ENCODE measurements around the gene SETDB2.

SETDB2 gene

DNA sequence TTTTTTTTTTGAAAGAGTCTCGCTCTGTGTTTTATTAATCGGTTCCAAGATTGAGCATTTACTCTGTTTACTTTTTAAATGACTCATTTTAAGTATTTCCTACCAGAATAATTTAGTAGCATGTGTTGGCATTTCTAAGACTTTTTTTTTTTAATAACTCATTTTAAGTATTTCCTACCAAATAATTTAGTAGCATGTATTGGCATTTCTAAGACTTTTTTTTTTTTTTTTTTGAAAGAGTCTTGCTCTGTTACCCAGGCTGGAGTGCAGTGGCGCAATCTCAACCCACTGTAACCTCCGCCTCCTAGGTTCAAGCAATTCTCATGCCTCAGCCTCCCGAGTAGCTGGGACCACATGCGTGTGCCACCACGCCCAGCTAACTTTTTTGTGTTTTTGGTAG lies 13.1 kb downstream of the SETDB2 start:
- Histone ChIP-seq H3K27me3 (ENCODE audit: control insufficient read depth, insufficient read depth, low read length) (no peaks in the 10 kb centered on the region), H3K4me2 (ENCODE audit: low read length) (no peak overlapping the region), H3K9ac (no peak overlapping the region), H3K4me1 (no peaks in the 10 kb centered on the region), H3K27ac (no peak overlapping the region), H3K36me3 (ENCODE audit: control insufficient read depth, insufficient read depth, low read length) (no peaks in the 10 kb centered on the region), H3K4me3 (ENCODE audit: low read depth, low read length) (no peak overlapping the region), H3K79me2 (no peaks in the 10 kb centered on the region), H2AFZ (no peak overlapping the region), H3K9me3 (ENCODE audit: control insufficient read depth, low read length) (no peaks in the 10 kb centered on the region)
- TF ChIP-seq, protein P1, sequence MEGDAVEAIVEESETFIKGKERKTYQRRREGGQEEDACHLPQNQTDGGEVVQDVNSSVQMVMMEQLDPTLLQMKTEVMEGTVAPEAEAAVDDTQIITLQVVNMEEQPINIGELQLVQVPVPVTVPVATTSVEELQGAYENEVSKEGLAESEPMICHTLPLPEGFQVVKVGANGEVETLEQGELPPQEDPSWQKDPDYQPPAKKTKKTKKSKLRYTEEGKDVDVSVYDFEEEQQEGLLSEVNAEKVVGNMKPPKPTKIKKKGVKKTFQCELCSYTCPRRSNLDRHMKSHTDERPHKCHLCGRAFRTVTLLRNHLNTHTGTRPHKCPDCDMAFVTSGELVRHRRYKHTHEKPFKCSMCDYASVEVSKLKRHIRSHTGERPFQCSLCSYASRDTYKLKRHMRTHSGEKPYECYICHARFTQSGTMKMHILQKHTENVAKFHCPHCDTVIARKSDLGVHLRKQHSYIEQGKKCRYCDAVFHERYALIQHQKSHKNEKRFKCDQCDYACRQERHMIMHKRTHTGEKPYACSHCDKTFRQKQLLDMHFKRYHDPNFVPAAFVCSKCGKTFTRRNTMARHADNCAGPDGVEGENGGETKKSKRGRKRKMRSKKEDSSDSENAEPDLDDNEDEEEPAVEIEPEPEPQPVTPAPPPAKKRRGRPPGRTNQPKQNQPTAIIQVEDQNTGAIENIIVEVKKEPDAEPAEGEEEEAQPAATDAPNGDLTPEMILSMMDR (IDR thresholded peaks at IDR 0.05) = no peak

- no peaks in the 10 kb centered on the region for H3K79me2 ChIP-seq
- H2AFZ ChIP-seq = no peak overlapping the region
- no peak overlapping the region for H3K4me3 ChIP-seq (ENCODE audit: low read depth, low read length)
- no peaks in the 10 kb centered on the region for H3K27me3 ChIP-seq (ENCODE audit: control insufficient read depth, insufficient read depth, low read length)
- no peak overlapping the region for H3K27ac ChIP-seq
- no peaks in the 10 kb centered on the region for H3K9me3 ChIP-seq (ENCODE audit: control insufficient read depth, low read length)
- H3K4me2 ChIP-seq (ENCODE audit: low read length) = no peak overlapping the region
- H3K9ac ChIP-seq = no peak overlapping the region
- TF ChIP-seq, protein P1 (IDR thresholded peaks at IDR 0.05) = no peak
- H3K4me1 ChIP-seq = no peaks in the 10 kb centered on the region
- no peaks in the 10 kb centered on the region for H3K36me3 ChIP-seq (ENCODE audit: control insufficient read depth, insufficient read depth, low read length)
These were observed 15.5 kb downstream of the SETDB2 start for GRCh38 chr13:49459580-49459979.

- Histone ChIP-seq H3K9me3 (ENCODE audit: control insufficient read depth, low read length) (no peaks in the 10 kb centered on the region), H3K4me3 (ENCODE audit: low read depth, low read length) (no peak overlapping the region), H3K27ac (no peak overlapping the region), H3K4me1 (no peaks in the 10 kb centered on the region), H3K27me3 (ENCODE audit: control insufficient read depth, insufficient read depth, low read length) (no peaks in the 10 kb centered on the region), H3K79me2 (no peaks in the 10 kb centered on the region), H3K4me2 (ENCODE audit: low read length) (no peak overlapping the region), H2AFZ (no peak overlapping the region), H3K36me3 (ENCODE audit: control insufficient read depth, insufficient read depth, low read length) (no peaks in the 10 kb centered on the region), H3K9ac (no peak overlapping the region)
- TF ChIP-seq, protein P1 (IDR thresholded peaks at IDR 0.05) = no peak
These were observed 20.0 kb downstream of the SETDB2 start for GRCh38 chr13:49464085-49464484.

DNA sequence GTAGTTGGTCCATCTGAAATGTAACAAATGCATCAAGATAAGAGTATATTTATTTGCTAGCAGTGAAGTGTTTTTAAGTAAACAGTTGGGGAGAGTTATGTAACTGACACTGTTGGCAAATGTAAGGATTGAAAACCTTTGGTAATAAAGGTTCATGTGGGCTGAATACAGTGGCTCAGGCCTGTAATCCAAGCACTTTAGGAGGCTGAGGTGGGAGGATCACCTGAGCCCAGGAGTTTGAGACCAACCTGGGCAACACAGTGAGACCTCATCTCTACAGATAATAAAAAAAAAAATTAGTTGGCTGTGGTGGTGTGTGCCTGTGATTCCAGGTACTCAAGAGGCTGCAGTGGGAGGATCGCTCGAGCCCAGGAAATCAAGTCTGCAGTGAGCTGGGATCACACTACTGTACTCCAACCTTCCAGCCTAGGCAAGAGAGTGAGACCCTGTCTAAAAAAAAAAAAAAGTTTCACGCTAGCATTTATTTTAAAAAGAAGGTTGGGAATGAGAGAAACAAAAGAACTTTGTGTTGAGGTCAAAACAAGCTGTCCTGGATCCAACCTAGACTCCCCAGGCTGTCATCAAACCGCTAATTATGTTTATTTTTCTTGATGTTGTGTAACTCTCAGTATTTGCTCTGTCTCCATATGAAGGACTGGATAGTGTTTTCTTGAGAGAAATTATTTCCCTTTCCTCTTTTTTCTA lies 20.7 kb downstream of the SETDB2 start:
- Histone ChIP-seq H3K36me3 (ENCODE audit: control insufficient read depth, insufficient read depth, low read length) (no peaks in the 10 kb centered on the region), H3K9ac (no peak overlapping the region), H3K4me2 (ENCODE audit: low read length) (no peak overlapping the region), H3K4me1 (no peaks in the 10 kb centered on the region), H3K4me3 (ENCODE audit: low read depth, low read length) (no peak overlapping the region), H2AFZ (no peak overlapping the region), H3K27me3 (ENCODE audit: control insufficient read depth, insufficient read depth, low read length) (no peaks in the 10 kb centered on the region), H3K27ac (no peak overlapping the region), H3K79me2 (no peaks in the 10 kb centered on the region), H3K9me3 (ENCODE audit: control insufficient read depth, low read length) (no peaks in the 10 kb centered on the region)
- TF ChIP-seq, protein P1 (IDR thresholded peaks at IDR 0.05) = no peak

DNA sequence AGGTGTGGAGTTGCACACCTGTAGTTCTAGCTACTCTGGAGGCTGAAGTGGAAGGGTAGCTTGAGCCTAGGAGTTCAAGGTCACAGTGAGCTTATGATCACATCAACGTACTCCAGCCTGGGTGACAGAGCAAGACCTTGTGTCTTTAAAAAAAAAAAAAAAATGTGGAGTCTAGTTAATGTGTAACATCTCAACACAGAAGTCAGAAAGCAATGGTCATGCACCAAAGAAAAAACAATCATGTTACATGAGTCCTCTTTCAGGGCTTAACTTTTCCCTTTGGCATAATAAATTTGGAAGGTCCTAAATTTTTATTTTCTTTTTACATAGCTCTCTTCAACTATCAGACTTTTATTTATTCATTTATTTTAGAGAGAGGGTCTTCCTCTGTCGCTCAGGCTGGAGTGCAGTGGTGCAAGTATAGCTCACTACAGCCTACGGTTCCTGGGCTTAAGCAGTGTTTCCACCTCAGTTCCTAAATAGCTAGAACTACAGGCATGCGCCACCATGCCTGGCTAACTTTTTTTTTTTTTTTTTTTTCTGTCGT lies 22.3 kb downstream of the SETDB2 start:
- Histone ChIP-seq H3K36me3 (ENCODE audit: control insufficient read depth, insufficient read depth, low read length) (no peaks in the 10 kb centered on the region), H2AFZ (no peak overlapping the region), H3K4me3 (ENCODE audit: low read depth, low read length) (no peak overlapping the region)

More for the DNA sequence above, 22.3 kb downstream of the SETDB2 start:
- H3K9me3 ChIP-seq (ENCODE audit: control insufficient read depth, low read length) = no peaks in the 10 kb centered on the region
- TF ChIP-seq, protein P1 (IDR thresholded peaks at IDR 0.05) = no peak
- H3K27me3 ChIP-seq (ENCODE audit: control insufficient read depth, insufficient read depth, low read length) = no peaks in the 10 kb centered on the region
- H3K27ac ChIP-seq = no peak overlapping the region
- H3K4me1 ChIP-seq = no peaks in the 10 kb centered on the region
- H3K79me2 ChIP-seq = no peaks in the 10 kb centered on the region
- H3K4me2 ChIP-seq (ENCODE audit: low read length) = no peak overlapping the region
- H3K9ac ChIP-seq = no peak overlapping the region

Data from parathyroid adenoma (tissue), 2 donors.